WI38 (cell line): Measurements from ENCODE around the gene TNIP3.
"Not testable (repeated sequence)": the region's sequence is repeated elsewhere in the genome, so short reads cannot be mapped to it uniquely, and the experiment has no call there.

ENCODE experiments used
- H3K4me3 ChIP-seq: 2 replicates; pipeline ENCODE4 v1.5.1; 2011; ENCODE audit warnings: low read depth, mild to moderate bottlenecking, control low read depth, low read length
- TF ChIP-seq, protein P1 (sequence below): IDR thresholded peaks from 2 replicates; pipeline ENCODE4 v1.5.1; 2012; ENCODE audit warnings: low read depth, mild to moderate bottlenecking, control low read depth, low read length

TNIP3 gene

GRCh38 chr4:121177246-121178137 lies 13.4 kb upstream of the TNIP3 start:
- TF ChIP-seq, protein P1, sequence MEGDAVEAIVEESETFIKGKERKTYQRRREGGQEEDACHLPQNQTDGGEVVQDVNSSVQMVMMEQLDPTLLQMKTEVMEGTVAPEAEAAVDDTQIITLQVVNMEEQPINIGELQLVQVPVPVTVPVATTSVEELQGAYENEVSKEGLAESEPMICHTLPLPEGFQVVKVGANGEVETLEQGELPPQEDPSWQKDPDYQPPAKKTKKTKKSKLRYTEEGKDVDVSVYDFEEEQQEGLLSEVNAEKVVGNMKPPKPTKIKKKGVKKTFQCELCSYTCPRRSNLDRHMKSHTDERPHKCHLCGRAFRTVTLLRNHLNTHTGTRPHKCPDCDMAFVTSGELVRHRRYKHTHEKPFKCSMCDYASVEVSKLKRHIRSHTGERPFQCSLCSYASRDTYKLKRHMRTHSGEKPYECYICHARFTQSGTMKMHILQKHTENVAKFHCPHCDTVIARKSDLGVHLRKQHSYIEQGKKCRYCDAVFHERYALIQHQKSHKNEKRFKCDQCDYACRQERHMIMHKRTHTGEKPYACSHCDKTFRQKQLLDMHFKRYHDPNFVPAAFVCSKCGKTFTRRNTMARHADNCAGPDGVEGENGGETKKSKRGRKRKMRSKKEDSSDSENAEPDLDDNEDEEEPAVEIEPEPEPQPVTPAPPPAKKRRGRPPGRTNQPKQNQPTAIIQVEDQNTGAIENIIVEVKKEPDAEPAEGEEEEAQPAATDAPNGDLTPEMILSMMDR: no peak
- no peak overlapping the region for H3K4me3 ChIP-seq

GRCh38 chr4:121176082-121176934 lies 12.2 kb upstream of the TNIP3 start:
- TF ChIP-seq, protein P1: no peak
- no peak overlapping the region for H3K4me3 ChIP-seq

DNA sequence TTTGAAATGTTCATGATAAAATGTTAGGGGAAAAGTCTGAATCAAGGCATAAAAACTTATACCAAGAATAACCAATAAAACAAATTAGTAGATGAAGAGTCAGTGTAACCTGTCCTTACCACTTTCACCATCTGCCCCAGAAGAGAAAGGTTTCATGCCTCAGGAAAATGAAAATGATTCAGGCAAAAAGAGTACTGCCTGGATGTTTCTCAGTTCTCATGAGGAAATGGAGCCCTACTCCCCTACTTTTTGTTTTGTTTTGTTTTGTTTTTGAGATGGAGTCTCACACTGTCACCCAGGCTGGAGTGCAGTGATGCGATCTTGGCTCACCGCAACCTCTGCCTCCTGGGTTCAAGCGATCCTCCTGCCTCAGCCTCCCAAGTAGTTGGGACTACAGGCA lies 7.4 kb upstream of the TNIP3 start:
- H3K4me3 ChIP-seq: not testable (repeated sequence)

DNA sequence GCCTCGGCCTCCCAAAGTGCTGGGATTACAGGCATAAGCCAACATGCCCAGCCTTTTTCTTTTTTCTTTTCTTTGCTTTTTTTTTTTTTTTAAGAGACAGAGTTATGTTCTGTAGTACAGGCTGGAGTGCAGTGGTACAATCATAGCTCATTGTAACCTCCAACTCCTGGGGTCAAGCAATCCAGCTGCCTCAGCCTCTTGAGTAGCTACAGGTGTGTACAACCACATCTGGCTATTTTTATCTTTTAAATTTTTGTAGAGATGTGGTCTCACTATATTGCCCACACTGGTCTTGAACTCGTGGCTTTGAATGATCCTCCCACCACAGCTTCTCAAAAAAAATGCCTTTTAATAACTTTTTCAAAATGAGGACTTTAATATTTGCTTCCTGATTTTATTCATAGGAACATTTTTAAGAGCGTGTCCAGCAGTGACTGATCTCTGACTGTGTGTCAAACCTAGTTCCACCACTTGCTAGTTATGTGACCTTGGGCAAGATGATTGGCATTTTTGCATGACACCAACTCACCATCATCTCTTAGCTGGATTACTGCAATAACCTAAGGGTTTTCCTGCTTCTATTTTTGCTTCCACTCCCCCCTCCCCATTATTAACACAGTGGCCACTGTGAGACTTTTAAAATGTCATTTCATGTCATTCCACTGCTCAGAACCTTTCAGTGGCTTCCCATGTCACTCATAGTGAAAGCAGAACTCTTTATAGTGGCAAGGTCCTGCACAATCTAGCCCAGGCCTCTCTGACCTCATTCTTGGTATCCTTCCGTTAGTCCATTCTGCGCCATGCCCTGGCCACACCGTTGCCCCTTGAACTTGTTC lies 4.5 kb upstream of the TNIP3 start:
- TF ChIP-seq, protein P1: no peak
- no peak overlapping the region for H3K4me3 ChIP-seq

- TF ChIP-seq, protein P1: no peak
- H3K4me3 ChIP-seq: no peak overlapping the region
Observed at GRCh38 chr4:121166976-121167375, 2.9 kb upstream of the TNIP3 start.

GRCh38 chr4:121165206-121165605 lies 1.1 kb upstream of the TNIP3 start:
- TF ChIP-seq, protein P1: no peak
- no peak overlapping the region for H3K4me3 ChIP-seq
